ENCODE measurements around the gene NSDHL. TPM values are rescaled to one million over a fixed set of nuclear protein-coding genes. Genes with fewer than 3 reads are reported as not detected.
A peak's percentile ranks its signal among the peaks of the same experiment; 100 is the strongest.
"Not testable (repeated sequence)": the region's sequence is repeated elsewhere in the genome, so short reads cannot be mapped to it uniquely, and the experiment has no call there.

Gene NSDHL
- 14.3 TPM for total RNA-seq
- 30.9 TPM for polyA plus RNA-seq (ENCODE audit: insufficient read depth, low read depth, low replicate concordance)
- long read RNA-seq, donor 1, partial matches to known transcripts = 0 of 3 reads
- long read RNA-seq, donor 1, other reads (novel, unspliced or antisense) = 0 of 3 reads
- long read RNA-seq, donor 2, transcript NSDHL-201 (8 exons, 1,929 nt) = major isoform, 10 of 10 reads
- long read RNA-seq, donor 2, partial matches to known transcripts = 0 of 10 reads
- long read RNA-seq, donor 2, other reads (novel, unspliced or antisense) = 0 of 10 reads
- long read RNA-seq, donor 3, transcript NSDHL-201 (8 exons, 1,929 nt) = major isoform, 8 of 8 reads
- long read RNA-seq, donor 3, partial matches to known transcripts = 0 of 8 reads
- long read RNA-seq, donor 3, other reads (novel, unspliced or antisense) = 0 of 8 reads
- long read RNA-seq, donor 4, transcript NSDHL-201 (8 exons, 1,929 nt) = major isoform, 5 of 5 reads
- long read RNA-seq, donor 4, partial matches to known transcripts = 0 of 5 reads
- long read RNA-seq, donor 4, other reads (novel, unspliced or antisense) = 0 of 5 reads
- long read RNA-seq, donor 5, partial matches to known transcripts = 0 of 2 reads
- long read RNA-seq, donor 5, other reads (novel, unspliced or antisense) = 0 of 2 reads
- long read RNA-seq, donor 6, transcript NSDHL-201 (8 exons, 1,929 nt) = major isoform, 10 of 12 reads
- long read RNA-seq, donor 6, partial matches to known transcripts = 0 of 12 reads
- long read RNA-seq, donor 6, other reads (novel, unspliced or antisense) = 0 of 12 reads
- long read RNA-seq, donor 7, transcript NSDHL-201 (8 exons, 1,929 nt) = major isoform, 11 of 18 reads
- long read RNA-seq, donor 7, partial matches to known transcripts = 3 of 18 reads
- long read RNA-seq, donor 7, other reads (novel, unspliced or antisense) = 2 of 18 reads
- long read RNA-seq, donor 8, partial matches to known transcripts = 0 of 2 reads
- long read RNA-seq, donor 8, other reads (novel, unspliced or antisense) = 0 of 2 reads
- long read RNA-seq, donor 9, partial matches to known transcripts = 0 of 3 reads
- long read RNA-seq, donor 9, other reads (novel, unspliced or antisense) = 0 of 3 reads
- long read RNA-seq, donor 10, partial matches to known transcripts = 0 of 4 reads
- long read RNA-seq, donor 10, other reads (novel, unspliced or antisense) = 0 of 4 reads

GRCh38 chrX:152830312-152831305 is at the start of gene NSDHL, which contains the start of gene CETN2:
Gene NSDHL, plus strand, starts transcription at chrX:152831063. Its CDS starts 15,262 bp downstream, at chrX:152846325.
Gene CETN2, minus strand, starts transcription at chrX:152830757. Its CDS starts 47 bp downstream, at chrX:152830710.
- peak; percentile 98 for FAIRE-seq
- H3K4me3 ChIP-seq (ENCODE audit: low read length in 3 of 3) = peak within 1 kb of the TSS; percentile 82 to 84 (median 84)
- peak within 1 kb of the TSS; percentile 9 to 60 for H3K27ac ChIP-seq (ENCODE audit: low read depth in 2 of 2, low read length in 2 of 2)
- peak within 1 kb of the TSS; percentile 61 to 83 (median 65) for H3K9ac ChIP-seq (ENCODE audit: low read length in 3 of 3)
- no peaks in the 10 kb centered on the region for H3K9me3 ChIP-seq (ENCODE audit: control insufficient read depth in 2 of 3, insufficient read depth in 1 of 3, low read length in 3 of 3)
- no peaks in the 10 kb centered on the region for H3K27me3 ChIP-seq (ENCODE audit: control insufficient read depth, insufficient read depth, low read length)
- no peaks in the 10 kb centered on the region for H3K36me3 ChIP-seq (ENCODE audit: control insufficient read depth in 2 of 3, insufficient read depth in 3 of 3, low read length in 3 of 3)
- intact Hi-C loops (cut with DNase I) = no loop called here
- DNase-seq = peak; percentile 96 to 98 (median 97)
- peaks cover 0 to 5% (median 0%) of the 10 kb centered on the region in 3 donors for H3K4me1 ChIP-seq (ENCODE audit: control insufficient read depth in 2 of 3, insufficient read depth in 2 of 3, low read depth in 1 of 3, low read length in 3 of 3)
- TF ChIP-seq CTCF (IDR thresholded peaks at IDR 0.05; ENCODE audit: borderline replicate concordance, extremely low read depth, insufficient read depth) = no peak

- H3K36me3 ChIP-seq (ENCODE audit: control insufficient read depth in 2 of 3, insufficient read depth in 3 of 3, low read length in 3 of 3); intact Hi-C loops (cut with DNase I); H3K9ac ChIP-seq (ENCODE audit: low read length in 3 of 3); H3K4me1 ChIP-seq (ENCODE audit: control insufficient read depth in 2 of 3, insufficient read depth in 2 of 3, low read depth in 1 of 3, low read length in 3 of 3); H3K4me3 ChIP-seq (ENCODE audit: low read length in 3 of 3); H3K27me3 ChIP-seq (ENCODE audit: control insufficient read depth, insufficient read depth, low read length); H3K9me3 ChIP-seq (ENCODE audit: control insufficient read depth in 2 of 3, insufficient read depth in 1 of 3, low read length in 3 of 3); FAIRE-seq; DNase-seq; H3K27ac ChIP-seq (ENCODE audit: low read depth in 2 of 2, low read length in 2 of 2): not testable (repeated sequence)
Observed at GRCh38 chrX:152787062-152787461, 43.8 kb upstream of the NSDHL start.

GRCh38 chrX:152798945-152799344 is 31.9 kb upstream of the NSDHL start:
- Histone ChIP-seq H3K9me3 (ENCODE audit: control insufficient read depth in 2 of 3, insufficient read depth in 1 of 3, low read length in 3 of 3) (no peaks in the 10 kb centered on the region), H3K9ac (ENCODE audit: low read length in 3 of 3) (no peak overlapping the region), H3K4me3 (ENCODE audit: low read length in 3 of 3) (no peak overlapping the region), H3K27ac (ENCODE audit: low read depth in 2 of 2, low read length in 2 of 2) (no peak overlapping the region), H3K36me3 (ENCODE audit: control insufficient read depth in 2 of 3, insufficient read depth in 3 of 3, low read length in 3 of 3) (no peaks in the 10 kb centered on the region), H3K4me1 (ENCODE audit: control insufficient read depth in 2 of 3, insufficient read depth in 2 of 3, low read depth in 1 of 3, low read length in 3 of 3) (no peaks in the 10 kb centered on the region), H3K27me3 (ENCODE audit: control insufficient read depth, insufficient read depth, low read length) (no peaks in the 10 kb centered on the region)
- intact Hi-C loops (cut with DNase I) = no loop called here
- TF ChIP-seq CTCF (IDR thresholded peaks at IDR 0.05; ENCODE audit: borderline replicate concordance, extremely low read depth, insufficient read depth) = no peak
- DNase-seq (no peak), FAIRE-seq (no peak)

Measured in kidney (tissue), 22 donors.